Stimulated activated CD4-positive, alpha-beta T cell treated with anti-CD3 and anti-CD28 coated beads, Interleukin-1b, Interleukin-23, amount 100 ng/mL, for 24 hours (primary cell): Measurements from ENCODE around the gene PC.
"Not testable (repeated sequence)": the region's sequence is repeated elsewhere in the genome, so short reads cannot be mapped to it uniquely, and the experiment has no call there.

Experiments
- DNase-seq, 4 experiments: peaks; one replicate each; pipeline ENCODE4 v3.0.0-alpha.2; 2020; ENCODE audit warnings: low read depth in 4 of 4, low spot score in 1 of 4

Gene PC, protein sequence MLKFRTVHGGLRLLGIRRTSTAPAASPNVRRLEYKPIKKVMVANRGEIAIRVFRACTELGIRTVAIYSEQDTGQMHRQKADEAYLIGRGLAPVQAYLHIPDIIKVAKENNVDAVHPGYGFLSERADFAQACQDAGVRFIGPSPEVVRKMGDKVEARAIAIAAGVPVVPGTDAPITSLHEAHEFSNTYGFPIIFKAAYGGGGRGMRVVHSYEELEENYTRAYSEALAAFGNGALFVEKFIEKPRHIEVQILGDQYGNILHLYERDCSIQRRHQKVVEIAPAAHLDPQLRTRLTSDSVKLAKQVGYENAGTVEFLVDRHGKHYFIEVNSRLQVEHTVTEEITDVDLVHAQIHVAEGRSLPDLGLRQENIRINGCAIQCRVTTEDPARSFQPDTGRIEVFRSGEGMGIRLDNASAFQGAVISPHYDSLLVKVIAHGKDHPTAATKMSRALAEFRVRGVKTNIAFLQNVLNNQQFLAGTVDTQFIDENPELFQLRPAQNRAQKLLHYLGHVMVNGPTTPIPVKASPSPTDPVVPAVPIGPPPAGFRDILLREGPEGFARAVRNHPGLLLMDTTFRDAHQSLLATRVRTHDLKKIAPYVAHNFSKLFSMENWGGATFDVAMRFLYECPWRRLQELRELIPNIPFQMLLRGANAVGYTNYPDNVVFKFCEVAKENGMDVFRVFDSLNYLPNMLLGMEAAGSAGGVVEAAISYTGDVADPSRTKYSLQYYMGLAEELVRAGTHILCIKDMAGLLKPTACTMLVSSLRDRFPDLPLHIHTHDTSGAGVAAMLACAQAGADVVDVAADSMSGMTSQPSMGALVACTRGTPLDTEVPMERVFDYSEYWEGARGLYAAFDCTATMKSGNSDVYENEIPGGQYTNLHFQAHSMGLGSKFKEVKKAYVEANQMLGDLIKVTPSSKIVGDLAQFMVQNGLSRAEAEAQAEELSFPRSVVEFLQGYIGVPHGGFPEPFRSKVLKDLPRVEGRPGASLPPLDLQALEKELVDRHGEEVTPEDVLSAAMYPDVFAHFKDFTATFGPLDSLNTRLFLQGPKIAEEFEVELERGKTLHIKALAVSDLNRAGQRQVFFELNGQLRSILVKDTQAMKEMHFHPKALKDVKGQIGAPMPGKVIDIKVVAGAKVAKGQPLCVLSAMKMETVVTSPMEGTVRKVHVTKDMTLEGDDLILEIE

GRCh38 chr11:66958232-66958955 lies at the start of gene PC:
Gene PC, minus strand, starts transcription at chr11:66958383. Its CDS starts 86,224 bp downstream, at chr11:66872159.
- peak; percentile 86 to 98 (median 90) for DNase-seq

GRCh38 chr11:67007126-67007525 lies 48.9 kb upstream of the PC start:
- no peak for DNase-seq

GRCh38 chr11:67006029-67006884 lies 48.1 kb upstream of the PC start:
- DNase-seq, result no peak

DNA sequence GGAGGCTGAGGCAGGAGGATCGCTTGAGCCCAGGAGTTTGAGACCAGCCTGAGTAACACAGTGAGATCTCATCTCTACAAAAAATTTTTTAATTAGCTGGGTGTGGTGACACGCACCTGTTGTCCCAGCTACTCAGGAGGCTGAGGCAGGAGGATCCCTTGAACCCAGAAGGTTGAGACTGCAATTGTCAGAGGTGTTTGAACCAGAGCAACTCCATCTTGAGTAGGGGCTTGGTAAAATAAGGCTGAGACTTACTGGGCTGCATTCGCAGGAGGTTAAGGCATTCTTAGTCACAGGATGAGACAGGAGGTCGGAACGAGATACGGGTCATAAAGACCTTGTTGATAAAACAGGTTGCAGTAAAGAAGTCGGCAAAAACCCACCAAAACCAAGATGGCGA lies 47.0 kb upstream of the PC start:
- DNase-seq, result not testable (repeated sequence)

- DNase-seq, result no peak
Observed at GRCh38 chr11:67002921-67003411, 44.8 kb upstream of the PC start.

GRCh38 chr11:67002297-67002913 lies 44.2 kb upstream of the PC start:
- no peak for DNase-seq

DNA sequence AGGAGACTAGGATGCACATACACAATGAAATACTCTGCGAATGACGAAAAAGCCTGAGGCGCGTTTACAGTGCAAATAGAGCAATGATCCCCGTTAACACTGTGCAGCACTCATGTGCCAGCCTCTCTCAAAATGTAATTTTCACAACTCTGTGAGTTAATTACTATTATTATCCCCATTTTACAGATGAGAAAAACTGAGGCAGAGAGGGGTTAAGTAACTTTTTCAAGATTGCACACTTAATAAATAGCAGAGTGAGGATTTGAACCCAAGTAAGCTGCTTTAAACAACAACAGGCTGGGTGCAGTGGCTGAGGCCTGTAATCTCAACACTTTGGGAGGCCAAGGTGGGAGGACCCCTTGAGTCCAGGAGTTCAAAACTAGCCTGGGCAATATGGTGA lies 43.1 kb upstream of the PC start:
- DNase-seq, result no peak

DNA sequence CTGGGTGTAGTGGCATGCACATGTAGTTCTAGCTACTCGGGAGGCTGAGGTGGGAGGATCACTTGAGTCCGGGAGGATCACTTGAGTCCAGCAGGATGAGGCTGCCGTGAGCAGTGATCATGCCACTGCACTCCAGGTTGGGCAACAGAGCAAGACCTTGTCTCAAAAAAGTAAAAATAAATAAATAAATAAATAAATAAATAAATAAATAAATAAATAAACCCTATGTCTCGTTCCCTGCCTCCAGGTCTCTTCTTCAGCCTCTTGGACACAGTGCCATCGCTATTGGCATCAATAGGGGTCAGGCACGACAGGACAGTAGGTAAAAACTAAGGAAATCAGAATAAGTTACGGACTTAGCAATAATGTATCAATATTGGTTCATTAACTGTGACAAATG lies 41.4 kb upstream of the PC start:
- DNase-seq, result no peak

GRCh38 chr11:66996609-66997273 lies 38.6 kb upstream of the PC start:
- DNase-seq, result no peak

GRCh38 chr11:66992041-66992440 lies 33.9 kb upstream of the PC start:
- DNase-seq, result no peak

GRCh38 chr11:66989360-66989759 lies 31.2 kb upstream of the PC start:
- DNase-seq, result not testable (repeated sequence)

- not testable (repeated sequence) for DNase-seq
Observed at GRCh38 chr11:66988741-66989140, 30.6 kb upstream of the PC start.

GRCh38 chr11:66987924-66988637 lies 29.9 kb upstream of the PC start:
- no peak for DNase-seq

- DNase-seq, result no peak
Observed at GRCh38 chr11:66987158-66987620, 29.0 kb upstream of the PC start.

DNA sequence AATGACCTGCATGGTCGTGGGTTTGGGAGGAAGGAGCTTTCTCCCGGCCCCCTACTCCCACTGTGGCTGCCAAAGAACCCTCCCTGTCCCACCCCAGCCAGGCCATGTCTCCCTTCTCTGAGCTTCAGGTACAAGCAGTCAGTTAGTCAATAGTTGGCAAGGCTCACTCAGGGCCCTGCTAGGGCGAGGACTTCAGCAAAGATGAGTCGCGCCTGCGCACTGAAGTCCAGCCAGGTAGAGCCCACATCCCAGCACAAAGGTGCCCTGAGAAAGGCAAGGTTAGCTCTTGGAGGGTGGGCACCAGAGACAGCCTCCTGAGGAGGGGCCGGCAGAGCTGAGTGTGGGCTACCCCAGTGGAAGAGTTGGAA lies 28.0 kb upstream of the PC start:
- no peak for DNase-seq

DNA sequence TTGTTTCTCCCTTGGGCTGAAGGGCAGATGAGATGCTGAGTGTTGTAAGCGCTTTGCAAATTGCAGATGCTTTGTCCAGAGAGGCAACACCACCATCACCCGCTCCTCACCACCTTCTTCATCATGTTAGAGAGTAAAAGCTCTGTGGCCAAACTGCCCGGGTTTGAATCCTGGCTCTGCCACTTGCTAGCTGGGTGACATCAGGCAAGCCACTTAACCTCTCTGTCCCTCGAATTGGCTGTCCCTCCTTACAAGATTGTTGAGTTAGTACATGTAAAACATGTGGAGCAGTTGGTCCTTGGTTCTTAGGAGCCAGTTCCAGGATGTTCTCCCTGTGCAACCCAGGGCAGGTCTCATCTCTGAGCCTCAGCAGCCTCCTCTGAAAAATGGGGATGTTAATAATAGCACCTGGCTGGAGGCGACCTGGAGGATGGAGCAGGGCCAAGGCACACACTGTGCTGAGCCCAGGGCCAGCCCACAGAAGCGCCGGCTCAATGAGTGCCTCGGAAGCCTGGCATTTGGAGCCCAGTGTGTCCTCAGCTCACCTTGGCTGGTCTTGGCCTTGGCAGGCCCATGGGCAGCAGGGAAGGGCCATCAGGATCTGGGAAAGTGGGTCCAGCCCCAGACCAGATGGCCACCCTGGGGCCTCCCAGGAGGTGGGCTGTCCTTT lies 27.5 kb upstream of the PC start:
- DNase-seq, result no peak

- DNase-seq, result no peak
Observed at GRCh38 chr11:66983275-66983924, 25.2 kb upstream of the PC start.
